Skeletal muscle tissue (tissue), 4 donors: ENCODE results near the gene DOCK8. TPM values are rescaled to one million over a fixed set of nuclear protein-coding genes. Genes with fewer than 3 reads are reported as not detected.

Experiments used
- H3K27ac ChIP-seq: one replicate; pipeline ENCODE4 v1.7.0; 2013; ENCODE audit warnings: mild to moderate bottlenecking, low read depth, low read length, inconsistent platforms
- H3K27me3 ChIP-seq, 3 donors: one replicate each; pipeline ENCODE4 v1.7.0; 2013; ENCODE audit warnings: low read length in 3 of 3; ENCODE audit not compliant: control insufficient read depth in 3 of 3, insufficient read depth in 3 of 3
- H3K36me3 ChIP-seq, 3 donors: one replicate each; pipeline ENCODE4 v1.7.0; 2013; ENCODE audit warnings: low read length in 3 of 3; ENCODE audit not compliant: control insufficient read depth in 3 of 3, insufficient read depth in 3 of 3
- H3K4me1 ChIP-seq, 3 donors: one replicate each; pipeline ENCODE4 v1.7.0; 2013; ENCODE audit warnings: low read length in 3 of 3, mild to moderate bottlenecking in 3 of 3; ENCODE audit not compliant: control insufficient read depth in 3 of 3, insufficient read depth in 3 of 3
- H3K4me3 ChIP-seq, 3 donors: one replicate each; pipeline ENCODE4 v1.7.0; 2013; ENCODE audit warnings: low read length in 3 of 3
- H3K9ac ChIP-seq, 3 donors: one replicate each; pipeline ENCODE4 v1.7.0; 2013; ENCODE audit warnings: low read length in 3 of 3, mild to moderate bottlenecking in 3 of 3, moderate library complexity in 2 of 3, low read depth in 1 of 3
- H3K9me3 ChIP-seq, 3 donors: one replicate each; pipeline ENCODE4 v1.7.0; 2013; ENCODE audit warnings: low read length in 3 of 3; ENCODE audit not compliant: control insufficient read depth in 3 of 3
- total RNA-seq: library from RNA; depleted of rRNA; stranded (reverse); fragments of >200 nt; gene quantifications from one replicate; pipeline ENCODE4 v1.2.3, GENCODE V29; 2014
- donor health status: Osteomylitis.

The DOCK8 gene
- total RNA-seq, 1 donor from 2014 or later = 13.0 TPM

DNA sequence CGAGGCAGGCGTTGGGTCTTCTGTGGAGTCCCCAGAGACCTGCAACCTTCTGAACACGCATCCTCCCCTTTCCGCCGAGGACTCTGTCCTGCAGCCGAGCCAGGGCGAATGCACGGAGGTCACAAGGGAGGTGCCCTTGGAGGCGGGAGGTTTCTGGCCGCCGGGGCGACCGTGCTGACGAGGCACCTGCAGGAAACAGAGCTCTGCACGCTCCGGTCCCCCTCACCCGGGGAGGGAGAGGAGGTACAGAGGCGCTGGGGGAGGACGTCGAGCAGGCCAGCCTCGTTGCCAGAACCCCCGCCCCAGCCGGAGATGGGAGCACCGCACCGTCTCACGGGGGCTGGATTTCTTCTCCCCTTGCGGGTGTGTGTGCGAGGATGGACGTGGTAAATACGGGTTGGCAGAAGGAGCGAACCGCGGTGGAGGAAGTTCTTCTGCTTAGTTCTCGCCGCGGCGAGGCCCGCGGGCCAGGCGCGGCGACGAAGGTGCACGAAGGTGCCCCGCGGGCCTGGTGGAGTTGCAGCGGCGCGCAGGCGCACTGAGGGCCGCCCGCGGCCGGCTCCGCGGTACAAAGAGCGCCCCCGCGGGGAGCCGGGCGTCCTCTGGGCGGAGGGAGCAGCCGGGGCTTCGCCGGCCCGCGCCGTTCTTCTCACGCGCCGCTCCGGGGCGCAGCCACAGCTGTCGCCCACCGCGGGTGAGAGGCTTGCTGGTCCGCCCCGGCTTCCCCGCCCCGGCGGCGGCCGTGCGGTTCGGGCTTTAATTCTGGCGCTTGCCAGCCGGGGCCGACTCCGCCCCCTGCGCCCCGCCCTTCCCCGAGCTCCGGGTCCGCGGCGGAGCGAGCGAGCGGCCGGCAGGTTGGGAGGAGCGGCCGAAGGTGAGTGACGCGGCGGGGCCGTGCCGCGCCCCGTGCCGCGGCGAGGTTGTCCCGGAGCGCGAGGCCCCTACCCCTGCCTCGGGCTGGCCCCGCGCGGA lies 289.5 kb downstream of the DOCK8 start, which contains the start of gene KANK1:
Gene KANK1 (plus strand): TSS at position 815 of the 972 bp plus-strand sequence.
- H3K4me3 ChIP-seq = peak within 1 kb of the TSS; percentile 72 to 82 (median 81)
- H3K9me3 ChIP-seq = no peaks in the 10 kb centered on the region
- H3K9ac ChIP-seq = peak within 1 kb of the TSS; percentile 56 to 79 (median 63)
- H3K27ac ChIP-seq = no peak within 1 kb of the TSS
- peaks cover 0 to 6% (median 0%) of the 10 kb centered on the region in 3 donors for H3K27me3 ChIP-seq
- H3K4me1 ChIP-seq = peaks cover 11 to 12% (median 12%) of the 10 kb centered on the region in 3 donors
- no peaks in the 10 kb centered on the region for H3K36me3 ChIP-seq

DNA sequence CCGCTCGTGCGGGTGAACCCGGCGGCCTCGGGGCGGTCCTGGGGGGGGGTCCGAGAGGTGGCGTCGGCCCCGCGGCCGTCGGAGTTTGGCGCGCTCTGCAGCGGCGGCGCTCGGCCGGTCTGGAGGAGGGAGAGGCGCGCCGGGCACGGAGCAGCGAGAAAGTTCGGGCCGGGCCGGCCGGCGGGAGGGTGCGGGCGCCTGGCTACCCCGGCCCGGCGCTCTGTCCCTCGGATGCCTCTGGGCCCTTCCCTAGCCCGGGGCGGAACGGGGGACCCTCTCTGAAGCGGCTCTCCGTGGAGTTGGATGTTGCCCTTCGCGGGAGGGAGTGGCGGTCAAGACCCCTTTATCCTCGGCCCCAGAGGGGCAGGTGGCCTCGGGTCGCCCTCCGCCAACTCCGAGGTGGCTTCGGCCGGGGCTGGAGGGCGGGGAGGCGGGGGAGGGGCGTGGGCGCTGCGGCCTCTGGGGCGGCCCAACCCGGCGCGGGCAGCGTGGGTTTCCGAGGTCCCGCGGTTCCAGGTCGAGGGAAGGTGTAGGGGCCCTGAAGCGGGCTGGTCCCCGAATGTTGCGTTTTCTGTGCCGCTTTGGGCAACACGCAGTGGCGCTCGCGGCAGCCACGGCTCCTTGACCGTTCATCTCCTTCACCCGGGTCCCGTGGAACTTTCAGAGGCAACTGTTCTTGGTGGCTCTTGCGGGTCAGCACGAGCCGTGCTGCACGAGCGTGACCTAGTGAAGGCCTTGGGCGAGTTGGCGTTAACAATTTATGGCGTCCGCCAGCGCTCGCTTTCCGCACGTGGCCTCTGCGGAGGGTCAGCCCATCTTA lies 290.5 kb downstream of the DOCK8 start:
- Histone ChIP-seq H3K27me3 (peaks cover 0 to 6% (median 0%) of the 10 kb centered on the region in 3 donors), H3K36me3 (no peaks in the 10 kb centered on the region), H3K9me3 (no peaks in the 10 kb centered on the region), H3K4me1 (peaks cover 11 to 12% (median 12%) of the 10 kb centered on the region in 3 donors), H3K9ac (peak overlapping the region in 2 of 3 donors; percentile 56 to 79), H3K27ac (no peak overlapping the region), H3K4me3 (peak overlapping the region; percentile 72 to 82 (median 81))

DNA sequence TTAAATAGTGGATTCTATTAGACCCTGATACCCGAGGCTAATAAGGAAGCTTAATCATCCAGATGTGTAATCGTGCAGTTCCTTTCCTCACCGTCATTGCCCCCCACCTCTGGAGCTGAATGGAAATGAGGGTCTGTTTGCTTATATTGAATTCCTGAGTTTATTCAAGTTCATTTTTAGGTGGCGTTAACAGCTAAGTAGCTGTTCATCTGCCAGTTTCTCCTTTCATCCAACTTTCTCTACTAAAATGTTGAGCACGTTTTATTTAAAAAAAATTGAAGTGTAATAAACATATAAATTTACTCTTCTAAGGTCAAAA lies 291.0 kb downstream of the DOCK8 start:
- Histone ChIP-seq H3K9me3 (no peaks in the 10 kb centered on the region), H3K9ac (peak overlapping the region in 2 of 3 donors; percentile 56 to 79), H3K4me1 (peaks cover 11 to 12% (median 12%) of the 10 kb centered on the region in 3 donors), H3K36me3 (no peaks in the 10 kb centered on the region), H3K27me3 (peaks cover 0 to 6% (median 0%) of the 10 kb centered on the region in 3 donors), H3K27ac (no peak overlapping the region), H3K4me3 (peak overlapping the region; percentile 72 to 82 (median 81))

DNA sequence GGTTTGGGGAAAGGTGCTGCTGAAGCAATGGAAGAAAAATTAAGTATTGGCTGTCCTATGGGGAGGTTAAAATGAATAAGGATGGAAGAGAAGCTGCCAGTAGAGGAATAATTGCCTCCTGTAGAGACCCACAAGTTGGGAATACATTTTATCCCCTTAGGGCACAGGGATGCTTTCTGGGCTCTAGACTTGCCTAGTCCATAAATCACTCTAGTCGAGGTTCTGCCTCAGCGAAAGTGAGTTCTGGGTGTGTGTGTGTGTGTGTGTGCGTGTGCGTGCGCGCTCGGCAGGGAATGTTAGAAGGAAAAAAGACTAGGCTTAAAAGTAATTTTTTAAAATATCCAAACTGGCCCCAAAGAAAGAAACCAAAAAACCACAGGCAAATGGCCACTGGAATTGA lies 291.6 kb downstream of the DOCK8 start:
- Histone ChIP-seq H3K36me3 (no peaks in the 10 kb centered on the region), H3K4me1 (peaks cover 11 to 12% (median 12%) of the 10 kb centered on the region in 3 donors), H3K27me3 (peaks cover 0 to 6% (median 0%) of the 10 kb centered on the region in 3 donors), H3K4me3 (no peak overlapping the region), H3K9me3 (no peaks in the 10 kb centered on the region), H3K9ac (no peak overlapping the region), H3K27ac (no peak overlapping the region)

DNA sequence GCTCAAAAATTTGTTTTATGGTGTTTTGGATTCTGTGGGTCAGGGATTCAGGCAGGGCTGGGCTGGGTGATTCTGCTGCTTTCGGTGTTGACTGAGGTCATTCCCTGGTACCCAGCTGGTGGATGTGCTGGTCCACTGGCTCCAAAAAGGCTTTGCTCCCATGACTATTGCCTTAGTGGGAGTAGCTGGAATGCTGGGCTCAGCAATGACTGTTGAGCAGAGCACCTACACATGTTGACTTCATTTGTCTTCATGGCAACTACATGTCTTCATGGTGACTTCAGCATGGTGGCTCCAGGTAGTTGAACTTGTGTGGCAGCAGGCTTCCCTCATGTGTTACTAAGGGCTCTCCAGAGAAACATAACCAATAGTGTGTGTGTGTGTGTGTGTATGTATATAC lies 297.2 kb downstream of the DOCK8 start:
- H3K36me3 ChIP-seq = no peaks in the 10 kb centered on the region
- no peaks in the 10 kb centered on the region for H3K4me1 ChIP-seq
- H3K9me3 ChIP-seq = no peaks in the 10 kb centered on the region
- H3K27me3 ChIP-seq = no peaks in the 10 kb centered on the region
- no peak overlapping the region for H3K27ac ChIP-seq
- no peak overlapping the region for H3K4me3 ChIP-seq
- H3K9ac ChIP-seq = no peak overlapping the region

DNA sequence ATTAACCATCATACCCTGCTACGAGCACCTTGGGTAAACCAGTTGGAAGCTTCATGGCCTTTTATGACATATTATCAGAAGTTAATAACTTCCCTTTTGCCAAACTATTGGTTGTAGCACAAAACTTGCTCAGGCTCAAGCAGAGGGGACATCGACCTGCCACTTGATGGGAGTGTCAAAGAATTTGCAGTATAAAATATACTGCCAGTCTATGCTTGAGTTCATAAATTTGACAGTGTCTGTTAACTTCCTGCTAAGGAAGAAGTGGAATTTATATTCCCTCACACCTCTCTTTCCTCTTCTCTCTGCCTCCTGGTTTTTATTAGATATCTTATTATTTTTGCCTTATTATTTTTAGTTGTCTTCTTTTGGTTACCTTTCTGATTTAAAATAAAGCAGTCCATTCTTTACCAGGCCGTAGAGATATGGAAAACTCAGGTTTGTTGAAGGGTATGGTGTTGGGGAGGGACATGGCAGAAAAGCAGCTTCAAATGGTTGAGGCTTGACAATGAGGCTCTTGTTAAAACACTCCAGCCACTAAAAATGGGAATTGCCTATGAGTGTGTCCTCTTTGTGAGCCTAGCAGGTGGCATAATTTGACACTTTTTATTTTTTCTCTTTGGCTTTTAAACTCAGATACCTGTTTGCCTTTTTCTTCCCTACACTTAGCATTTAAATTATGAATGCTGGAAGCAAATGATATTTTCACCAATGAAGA lies 298.0 kb downstream of the DOCK8 start:
- H3K4me1 ChIP-seq = no peaks in the 10 kb centered on the region

More for the DNA sequence above, 298.0 kb downstream of the DOCK8 start:
- no peak overlapping the region for H3K9ac ChIP-seq
- no peaks in the 10 kb centered on the region for H3K27me3 ChIP-seq
- no peak overlapping the region for H3K4me3 ChIP-seq
- H3K27ac ChIP-seq = no peak overlapping the region
- H3K9me3 ChIP-seq = no peaks in the 10 kb centered on the region
- no peaks in the 10 kb centered on the region for H3K36me3 ChIP-seq

Other genes starting within 250 kb of the DOCK8 start
- 5.7 TPM for gene WASHC1, start 185.4 kb upstream of the DOCK8 start, total RNA-seq
- gene FOXD4, start 96.4 kb upstream of the DOCK8 start, total RNA-seq = 0.52 TPM
- gene ZNG1A, start 35.8 kb upstream of the DOCK8 start, total RNA-seq = 25.1 TPM